ENCODE measurements around the gene CDK11A. TPM values are rescaled to one million over a fixed set of nuclear protein-coding genes. Genes with fewer than 3 reads are reported as not detected.

Gene CDK11A
- 18.9 to 23.6 TPM (median 22.9 TPM) in 5 replicates for total RNA-seq (2022; extraction: Qiagen RNA extraction; ENCODE audit: low read depth)

GRCh38 chr1:1724035-1724864, at the start of gene CDK11A:
Gene CDK11A (minus strand): TSS chr1:1724357. CDS start chr1:1722818, 1,539 bp downstream.

GRCh38 chr1:1692714-1693647, 31.2 kb downstream of the CDK11A start, which contains the start of gene SLC35E2B:
Gene SLC35E2B (minus strand): TSS chr1:1692795. CDS start chr1:1676699, 16,096 bp downstream.

DNA sequence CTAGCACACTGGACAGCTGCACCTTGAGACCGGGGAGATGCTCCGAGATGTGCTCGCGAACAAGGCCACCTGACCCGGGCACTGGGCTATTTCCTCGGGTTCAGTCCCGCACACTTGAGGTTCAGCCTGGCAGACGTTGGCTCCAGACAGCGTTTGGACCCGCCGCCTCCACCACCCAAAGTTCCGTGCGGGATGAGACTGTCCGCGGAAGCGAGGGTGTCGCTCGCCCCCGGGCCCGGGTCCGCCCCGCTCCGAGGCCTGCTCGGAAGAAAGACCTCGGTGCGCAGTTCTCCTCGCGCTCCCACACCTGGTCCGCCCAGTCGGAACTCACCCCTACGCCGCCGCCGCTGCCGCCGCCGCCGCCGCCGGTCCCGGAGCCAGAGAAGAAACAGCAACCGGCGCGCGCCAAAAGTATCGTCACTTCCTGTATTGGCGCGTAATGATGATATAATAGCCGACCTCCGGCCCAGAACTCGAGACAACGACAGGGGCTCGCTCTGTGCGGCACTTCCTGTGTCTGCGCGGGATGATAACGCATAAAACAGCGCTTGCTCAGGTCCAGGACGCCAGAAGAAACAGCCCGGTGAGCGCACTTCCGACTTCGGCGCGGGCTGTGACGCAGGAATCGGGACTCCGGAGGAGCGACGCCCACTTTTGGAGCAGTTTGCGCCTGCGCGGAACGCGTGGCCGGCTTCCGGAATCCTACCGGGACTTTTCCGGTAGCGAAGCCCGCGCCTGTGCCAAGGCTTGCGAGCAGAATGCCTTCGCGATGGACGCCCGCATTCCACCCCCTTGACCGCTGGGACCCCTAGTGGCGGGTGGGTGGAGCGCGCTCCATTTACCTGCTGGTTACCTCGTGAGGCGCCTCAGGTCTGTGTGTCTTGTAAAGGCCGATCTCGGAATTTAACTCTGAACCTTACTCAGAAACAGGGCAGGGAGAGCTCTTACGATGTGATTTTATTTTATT, 65.3 kb downstream of the CDK11A start, which contains the start of gene CDK11B:
Gene CDK11B (minus strand): TSS at position 422 of the 967 bp plus-strand sequence. CDS start 1,519 bp downstream, outside the sequence.

Other genes with a start within 250 kb of the CDK11A start
- 28.2 to 40.1 TPM (median 37.3 TPM) in 5 replicates for gene ATAD3A, start 212.2 kb downstream of the CDK11A start, total RNA-seq (2022; extraction: Qiagen RNA extraction; ENCODE audit: low read depth)
- gene TMEM240, start 183.7 kb downstream of the CDK11A start, total RNA-seq (2022; extraction: Qiagen RNA extraction; ENCODE audit: low read depth): 0.22 to 0.52 TPM (median 0.36 TPM) in 5 replicates
- 92.5 to 114 TPM (median 109 TPM) in 5 replicates for gene SSU72, start 149.5 kb downstream of the CDK11A start, total RNA-seq (2022; extraction: Qiagen RNA extraction; ENCODE audit: low read depth)
- gene FNDC10, start 124.2 kb downstream of the CDK11A start, total RNA-seq (2022; extraction: Qiagen RNA extraction; ENCODE audit: low read depth): 5.2 to 10.5 TPM (median 8.0 TPM) in 5 replicates
- gene MIB2, start 108.9 kb downstream of the CDK11A start, total RNA-seq (2022; extraction: Qiagen RNA extraction; ENCODE audit: low read depth): 8.3 to 20.2 TPM (median 17.1 TPM) in 5 replicates
- gene MMP23B, start 92.2 kb downstream of the CDK11A start, total RNA-seq (2022; extraction: Qiagen RNA extraction; ENCODE audit: low read depth): 0.48 to 1.1 TPM (median 0.51 TPM) in 4 of 5 replicates, not detected in the other
- gene CDK11B, start 65.4 kb downstream of the CDK11A start, total RNA-seq (2022; extraction: Qiagen RNA extraction; ENCODE audit: low read depth): 26.1 to 28.9 TPM (median 26.5 TPM) in 5 replicates
- 9.1 to 13.6 TPM (median 12.0 TPM) in 5 replicates for gene SLC35E2B, start 31.6 kb downstream of the CDK11A start, total RNA-seq (2022; extraction: Qiagen RNA extraction; ENCODE audit: low read depth)
- 26.7 to 40.1 TPM (median 38.1 TPM) in 5 replicates for gene NADK, start 54.1 kb upstream of the CDK11A start, total RNA-seq (2022; extraction: Qiagen RNA extraction; ENCODE audit: low read depth)
- gene GNB1, start 166.7 kb upstream of the CDK11A start, total RNA-seq (2022; extraction: Qiagen RNA extraction; ENCODE audit: low read depth): 179 to 201 TPM (median 185 TPM) in 5 replicates
- gene CALML6, start 190.9 kb upstream of the CDK11A start, total RNA-seq (2022; extraction: Qiagen RNA extraction; ENCODE audit: low read depth): 0.22 to 0.27 TPM (median 0.25 TPM) in 4 of 5 replicates, not detected in the other
- 0.30 to 1.0 TPM (median 0.88 TPM) in 5 replicates for gene TMEM52, start 194.9 kb upstream of the CDK11A start, total RNA-seq (2022; extraction: Qiagen RNA extraction; ENCODE audit: low read depth)